HG03159 (cell line): Measurements from ENCODE around the gene TNS3.
A peak's percentile ranks its signal among the peaks of the same experiment; 100 is the strongest.

ENCODE experiments used
- ATAC-seq: cut with Tn5 transposase; IDR thresholded peaks from one replicate; pipeline ENCODE4 v1.9.1; 2021; ENCODE audit warnings: mild to moderate bottlenecking, moderate library complexity; ENCODE audit not compliant: unreplicated experiment

TNS3 gene

DNA sequence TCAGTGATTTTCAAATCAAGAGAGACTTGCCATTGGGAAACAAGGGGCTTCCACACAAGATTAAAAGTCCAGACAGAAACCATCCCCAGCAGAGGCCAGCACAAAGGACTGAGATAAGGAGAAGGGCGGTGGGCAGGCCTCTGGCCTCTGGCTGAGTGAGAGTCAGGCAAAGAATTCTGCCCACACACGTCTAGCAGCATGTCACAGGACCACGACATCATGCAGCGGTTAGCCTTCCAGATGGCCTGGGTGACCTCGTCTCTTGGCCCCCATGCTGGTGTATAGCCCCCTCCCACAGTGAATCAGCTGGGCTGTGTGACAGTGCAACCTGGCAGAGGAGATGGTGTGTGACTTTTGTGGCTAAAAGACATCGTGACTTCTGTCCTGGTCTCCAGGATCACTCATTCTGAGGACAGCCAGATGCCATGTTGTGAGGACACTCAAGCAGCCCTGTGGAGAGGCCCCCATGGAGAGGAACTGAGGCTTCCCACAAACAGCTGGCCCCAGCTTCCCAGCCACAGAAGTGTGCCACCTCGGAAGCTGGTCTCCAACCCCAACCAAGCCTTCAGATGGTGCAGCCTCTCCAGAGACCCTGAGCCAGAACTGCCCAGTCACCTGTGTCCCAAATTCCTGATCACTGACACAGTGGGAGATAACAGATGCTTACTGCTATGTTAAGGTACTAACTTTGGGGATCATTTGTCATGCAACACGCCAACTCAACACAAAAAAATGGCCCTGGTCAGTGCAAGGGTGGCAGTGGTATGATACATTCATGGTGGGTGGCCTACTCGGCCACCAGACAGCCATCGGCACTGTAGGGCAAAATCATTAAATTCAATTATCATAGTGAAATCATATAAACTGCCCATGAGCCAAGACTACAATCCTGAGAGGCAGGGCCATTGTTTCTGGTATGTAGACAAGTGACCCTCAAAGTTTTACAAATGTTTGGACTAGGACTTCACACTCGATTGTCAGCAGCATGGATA lies 73.2 kb downstream of the TNS3 start:
- no peak for ATAC-seq

DNA sequence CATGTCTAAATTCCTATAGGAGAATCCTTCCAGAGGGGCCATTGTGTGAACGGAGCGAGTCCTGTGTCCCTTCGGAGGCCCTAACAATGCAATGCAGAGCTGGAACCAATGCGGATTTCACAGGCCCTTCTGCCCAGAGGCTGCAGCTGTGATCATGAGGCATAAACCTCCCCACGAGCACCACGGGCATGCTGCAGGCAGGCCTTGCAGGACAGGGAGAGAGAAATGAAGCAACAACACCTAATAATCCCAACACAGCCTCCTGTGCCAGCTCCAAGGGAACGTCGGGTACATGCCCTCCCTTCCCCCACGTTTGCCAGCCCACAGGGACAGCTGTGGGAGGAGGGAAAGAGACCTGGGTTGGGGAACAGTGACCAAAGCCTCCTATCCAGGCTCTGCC lies 74.4 kb downstream of the TNS3 start:
- no peak for ATAC-seq

DNA sequence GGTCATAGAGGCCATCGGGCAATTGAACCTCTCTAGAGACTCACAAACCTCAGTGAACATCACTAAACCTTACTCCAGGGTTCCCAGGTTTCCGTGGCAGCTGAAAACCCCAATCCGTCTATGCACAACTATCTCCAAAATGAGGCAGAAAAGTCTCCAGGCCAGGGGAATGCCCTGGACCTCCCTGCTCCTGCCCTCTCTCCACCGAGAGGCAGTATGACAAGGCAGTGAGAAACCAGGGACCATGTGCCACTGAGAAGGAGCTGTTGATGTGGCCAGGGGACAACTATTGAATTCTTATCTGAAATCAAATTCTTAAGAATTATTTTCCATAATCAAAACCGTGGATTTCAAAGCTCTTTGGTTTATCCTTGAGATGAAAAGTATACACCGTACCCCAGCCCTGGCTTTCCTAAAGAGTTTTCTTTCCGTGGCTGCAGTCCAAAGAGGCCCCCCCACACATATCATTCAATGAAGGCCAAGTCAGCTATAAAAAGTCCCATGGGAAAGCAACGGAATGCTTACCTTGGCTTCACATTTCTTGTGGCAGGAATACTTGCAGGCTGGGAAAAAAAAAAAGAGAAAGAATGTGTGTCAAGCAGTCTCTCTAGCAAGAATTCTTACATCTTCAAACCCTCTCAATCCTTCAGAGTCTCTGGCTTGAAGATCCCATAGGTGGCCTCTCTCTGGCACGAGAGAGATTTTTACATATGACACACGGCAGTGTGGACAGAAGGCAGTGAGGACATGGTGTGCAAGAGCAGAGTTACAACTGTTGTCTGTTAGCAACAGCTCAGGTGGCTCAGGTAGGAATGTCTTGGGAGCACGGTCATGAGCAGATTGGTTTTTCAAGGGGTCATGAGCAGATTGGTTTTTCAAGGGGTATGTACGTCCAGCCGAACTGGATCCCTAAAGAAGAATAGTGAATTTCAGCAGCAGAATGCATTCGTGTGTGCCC lies 75.2 kb downstream of the TNS3 start:
- no peak for ATAC-seq

DNA sequence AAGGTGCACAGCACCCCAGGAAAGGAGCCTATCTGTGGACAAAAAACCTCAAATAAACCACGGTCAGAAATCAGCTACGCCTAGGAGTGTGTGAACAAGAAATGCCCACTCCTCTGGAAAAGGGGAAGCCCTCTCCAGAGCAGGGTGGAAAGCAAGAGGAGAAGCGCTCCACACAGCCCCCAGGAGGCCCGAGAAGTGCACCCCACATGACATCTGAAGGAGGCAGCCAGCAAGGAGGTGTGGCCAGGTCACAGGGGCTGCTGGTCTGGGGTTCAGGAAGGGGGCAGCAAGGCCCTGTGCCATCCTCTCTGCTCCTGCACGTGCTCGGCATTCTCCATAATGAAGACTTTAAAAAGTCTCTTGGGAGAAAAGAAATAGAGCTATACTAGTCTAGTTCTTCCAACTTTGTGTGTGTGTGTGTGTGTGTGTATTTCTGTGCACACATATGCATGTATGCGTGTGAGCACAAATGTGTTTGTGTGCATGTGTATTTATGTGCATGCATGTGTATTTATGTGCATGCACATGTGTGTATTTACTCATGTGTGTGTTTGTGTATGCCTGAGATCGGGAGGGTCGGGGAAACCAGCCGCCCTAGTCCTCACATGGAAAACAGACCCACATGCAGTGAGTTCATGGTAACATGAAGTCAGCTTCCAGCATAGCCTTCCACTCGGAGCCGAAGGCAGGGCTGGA lies 76.5 kb downstream of the TNS3 start:
- no peak for ATAC-seq

DNA sequence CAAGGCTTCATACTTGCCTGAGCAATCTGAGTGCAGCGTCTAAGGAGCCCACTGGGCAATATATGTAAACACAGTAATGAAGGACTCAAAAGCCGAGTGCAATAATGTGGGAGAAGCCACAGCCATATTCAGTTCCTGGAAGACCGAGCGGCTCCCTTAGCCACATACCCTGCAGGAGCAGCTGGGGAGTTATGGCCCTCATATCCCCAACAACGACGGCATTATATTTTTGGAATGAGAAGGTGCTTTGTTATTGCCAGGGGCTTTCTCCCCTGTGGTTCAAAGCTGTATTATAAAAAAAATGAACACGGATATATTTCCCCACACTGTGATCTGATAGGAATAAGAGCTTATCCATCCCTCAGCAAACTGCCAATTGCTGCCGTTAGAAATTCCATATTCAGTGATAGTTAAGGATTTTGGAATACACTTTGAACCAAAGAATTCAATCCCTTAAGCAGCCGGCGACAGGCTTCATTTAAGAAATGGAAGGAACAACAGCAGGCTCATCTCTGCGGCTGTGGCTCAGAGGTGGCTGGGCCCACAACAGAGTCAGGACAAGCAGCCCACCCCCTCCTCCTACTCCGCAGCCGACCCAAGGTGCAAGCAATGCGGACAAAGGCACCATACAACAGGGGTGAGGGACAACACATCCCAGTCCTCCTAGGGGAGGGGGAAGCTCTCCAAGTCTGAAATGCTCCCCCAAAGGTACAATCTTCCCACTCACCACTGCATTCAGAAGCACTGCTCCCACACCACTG lies 77.2 kb downstream of the TNS3 start:
- ATAC-seq: no peak

DNA sequence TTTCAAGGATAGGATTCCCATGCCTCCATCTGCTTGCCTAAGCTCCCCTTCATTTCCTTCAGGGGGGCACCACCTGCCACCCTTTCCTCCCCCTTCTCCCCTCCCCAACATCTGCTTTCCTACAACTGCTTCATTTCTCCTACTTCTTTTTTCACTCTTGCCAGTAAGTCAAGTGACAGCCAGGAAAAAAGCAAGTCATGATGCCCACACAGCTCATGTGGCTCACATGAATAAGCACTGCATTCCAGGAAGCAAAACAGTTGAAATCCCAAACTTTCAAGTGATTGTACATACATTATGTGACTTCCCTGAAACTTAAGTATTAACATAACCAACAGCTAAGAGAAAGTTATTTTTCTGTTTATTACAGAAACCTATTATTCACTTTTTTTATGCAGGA lies 78.6 kb downstream of the TNS3 start:
- no peak for ATAC-seq

DNA sequence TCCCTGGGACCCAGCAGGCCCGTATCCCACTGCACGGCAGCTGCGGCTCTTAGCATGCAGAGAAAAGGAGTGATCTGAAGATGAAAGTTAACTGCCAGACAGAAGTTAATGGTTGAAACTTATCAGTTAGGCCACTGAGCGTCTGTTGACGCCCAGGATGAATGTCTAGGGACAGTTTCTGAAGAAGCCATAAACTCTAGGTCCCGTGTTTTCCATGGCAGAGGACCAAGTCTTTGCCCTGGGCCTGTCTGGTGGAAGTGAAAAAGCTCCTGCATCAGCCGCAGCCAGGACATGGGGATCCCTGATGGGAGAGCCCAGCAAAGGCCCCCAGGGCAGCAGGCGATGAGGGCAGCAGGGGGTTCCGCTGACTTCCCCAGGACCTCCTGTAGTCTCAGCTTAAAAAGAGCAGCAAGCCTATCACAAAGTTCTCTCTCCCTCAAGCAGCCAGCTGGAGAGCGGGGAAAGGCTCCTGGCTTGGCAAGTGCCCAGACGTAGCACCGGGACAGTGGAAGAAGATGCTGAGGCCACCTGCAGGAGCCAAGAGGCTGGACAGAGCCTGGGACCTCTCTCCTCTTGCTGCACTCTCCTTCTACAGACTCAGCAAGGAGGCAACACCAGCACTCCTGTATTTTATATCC lies 79.6 kb downstream of the TNS3 start:
- ATAC-seq: no peak

DNA sequence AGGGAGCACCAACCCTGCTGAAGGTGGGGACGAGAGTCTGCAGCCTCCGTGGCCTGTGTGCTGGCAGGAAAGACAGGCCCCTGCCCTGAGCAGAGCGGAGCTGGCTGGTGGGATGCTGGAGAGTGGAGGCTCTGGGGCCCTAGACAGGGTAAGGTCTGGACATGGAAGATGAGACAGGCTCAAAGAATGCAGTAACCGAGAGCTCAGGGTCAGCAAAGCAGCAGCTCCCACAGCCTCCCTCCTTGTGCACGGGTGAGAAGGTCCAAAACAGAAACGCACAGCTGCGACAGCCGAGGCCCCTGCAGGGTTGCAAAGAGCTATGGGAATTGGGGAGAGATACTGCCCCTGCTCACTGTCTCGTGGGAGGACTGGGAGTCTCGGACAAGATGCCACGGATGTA lies 80.5 kb downstream of the TNS3 start:
- ATAC-seq: no peak

DNA sequence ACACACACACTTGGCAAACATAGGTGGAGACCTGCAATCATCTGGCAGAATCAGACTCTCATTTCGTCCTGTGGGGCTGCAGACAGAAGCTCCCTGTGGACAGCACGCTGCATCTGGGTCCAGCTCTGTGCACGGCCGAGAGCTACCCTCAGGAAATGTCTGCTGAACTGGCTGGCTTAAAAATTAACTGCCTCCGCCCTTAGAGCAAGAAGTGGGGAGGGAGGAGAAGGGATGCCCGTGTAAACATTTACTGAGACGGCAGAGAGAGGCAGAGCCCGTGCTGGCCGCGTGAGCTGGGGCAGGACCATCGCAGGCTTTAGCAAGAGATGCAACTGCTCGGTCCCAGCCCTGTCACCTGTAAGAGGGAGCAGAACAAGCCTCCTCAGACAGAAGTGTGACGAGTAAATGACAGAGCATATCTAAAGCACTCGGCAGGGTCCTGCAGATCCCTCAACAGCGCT lies 81.8 kb downstream of the TNS3 start:
- ATAC-seq: no peak

DNA sequence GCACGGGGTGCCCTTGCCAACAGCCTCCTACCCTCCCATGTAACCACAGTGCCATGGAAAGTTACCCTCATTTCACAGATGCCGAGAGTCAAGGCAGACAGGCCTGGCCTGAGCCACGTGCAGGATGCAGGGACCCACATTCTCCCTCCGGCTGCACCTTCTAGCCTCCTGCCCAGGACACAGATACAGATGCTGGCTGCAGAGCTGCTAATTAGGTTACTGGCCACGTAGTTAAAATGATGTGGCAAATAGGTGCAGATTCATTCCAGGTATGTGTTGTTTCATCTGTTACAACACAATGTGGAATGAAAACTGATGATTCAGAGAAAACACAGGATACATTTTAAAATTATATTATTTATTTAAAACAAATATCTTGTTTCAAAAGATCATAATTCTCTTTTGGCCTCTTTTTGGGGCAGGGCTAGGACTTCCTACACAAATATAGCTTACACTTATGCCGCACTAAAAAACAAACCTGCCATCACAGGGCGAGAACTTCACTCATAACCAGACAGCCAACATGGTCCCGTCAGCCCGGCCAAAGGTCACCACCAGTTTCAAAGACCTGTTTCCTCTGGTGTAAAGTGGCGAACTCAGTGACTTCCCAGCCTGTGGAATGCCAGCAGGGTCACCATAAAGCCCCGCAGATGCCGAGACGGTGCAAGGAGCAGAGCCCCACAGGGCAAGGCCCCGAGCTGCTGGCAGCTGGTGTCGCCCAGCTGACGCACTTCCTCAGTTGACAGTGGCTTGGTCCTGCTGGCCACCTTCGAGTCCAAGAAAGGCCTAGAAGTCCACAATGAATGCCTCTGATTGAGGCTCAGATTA lies 83.5 kb downstream of the TNS3 start:
- ATAC-seq: no peak

DNA sequence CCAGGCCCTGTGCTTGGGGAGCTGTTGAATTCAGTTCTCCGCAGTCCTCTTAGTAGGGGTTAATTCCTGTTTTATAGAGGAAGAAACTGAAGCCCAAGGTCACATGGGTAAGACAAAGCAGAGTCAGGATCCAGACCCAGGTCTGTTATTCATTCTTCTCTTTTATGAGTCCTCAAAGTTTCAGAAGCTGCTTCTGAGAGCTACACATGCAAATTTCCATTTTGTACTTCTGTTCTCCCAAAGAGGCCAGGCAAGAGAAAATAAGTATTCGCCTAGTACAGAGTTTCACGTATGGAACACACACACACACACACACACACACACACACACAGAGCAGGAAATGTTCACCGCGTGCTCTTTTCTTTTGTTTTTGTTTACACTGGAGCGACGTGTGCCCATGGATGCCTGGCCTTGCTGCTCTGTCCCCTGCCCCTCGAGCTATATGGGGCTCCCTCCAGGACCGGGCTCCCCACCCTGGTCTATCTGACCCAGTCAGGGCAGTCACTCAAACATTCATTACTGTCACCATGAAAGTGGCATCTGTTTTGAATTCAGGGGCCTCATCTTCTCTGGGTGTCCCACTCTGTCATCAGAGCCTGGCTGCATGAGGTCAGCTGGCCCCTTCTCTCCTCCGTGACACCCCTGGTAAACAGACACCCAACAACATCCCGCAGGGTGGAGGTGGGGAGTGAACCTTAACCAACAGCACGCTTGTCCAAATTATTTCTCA lies 84.4 kb downstream of the TNS3 start:
- peak; percentile 86 for ATAC-seq

DNA sequence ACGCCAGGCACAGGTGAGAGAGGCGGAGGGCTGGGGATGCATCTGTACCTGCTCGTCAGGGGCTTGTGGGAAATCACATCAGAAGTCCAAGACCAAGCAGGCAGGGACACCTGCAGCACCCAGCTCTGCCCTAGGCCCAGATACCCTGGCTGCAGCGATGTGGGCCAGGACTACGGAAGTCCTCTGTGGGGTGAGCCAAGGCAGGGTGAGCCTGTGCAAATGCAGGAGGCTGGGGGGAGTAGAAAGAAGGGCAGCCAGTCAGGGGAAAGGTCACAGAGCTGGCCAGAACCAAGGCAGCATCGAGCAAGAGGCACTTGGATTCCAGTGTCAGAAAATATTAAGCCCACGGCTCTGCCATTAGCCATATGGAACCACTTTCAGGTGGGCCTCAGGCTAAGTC lies 85.2 kb downstream of the TNS3 start:
- ATAC-seq: no peak

DNA sequence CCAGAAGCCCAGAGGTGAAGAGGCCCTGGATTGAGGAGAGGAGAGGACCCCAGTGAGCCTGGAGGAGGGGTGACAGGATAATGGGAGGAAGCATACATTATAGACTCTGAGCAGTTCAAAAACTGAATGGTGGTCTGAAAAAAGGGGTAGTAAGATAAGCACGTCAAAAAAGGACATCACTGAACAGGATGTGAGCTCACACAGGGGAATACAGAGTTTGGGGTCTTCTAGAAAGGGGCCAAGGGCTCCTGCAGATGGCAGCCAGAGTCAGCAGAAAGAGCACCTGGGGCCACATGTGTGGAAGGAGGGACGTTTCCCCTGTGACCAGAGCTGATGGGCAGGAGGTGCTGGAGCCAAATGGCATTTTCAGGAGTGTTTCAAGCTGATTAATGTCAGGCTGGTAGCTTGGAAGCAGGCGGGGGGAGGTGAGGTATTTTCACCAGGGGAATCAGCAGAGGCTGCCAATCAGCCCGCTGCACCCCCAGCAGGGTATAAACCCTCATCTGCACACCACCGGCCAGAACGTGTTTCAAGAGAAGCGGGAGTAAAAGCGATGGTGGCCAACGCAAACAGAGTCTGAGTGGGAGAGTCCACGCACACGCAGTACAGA lies 85.8 kb downstream of the TNS3 start:
- no peak for ATAC-seq

DNA sequence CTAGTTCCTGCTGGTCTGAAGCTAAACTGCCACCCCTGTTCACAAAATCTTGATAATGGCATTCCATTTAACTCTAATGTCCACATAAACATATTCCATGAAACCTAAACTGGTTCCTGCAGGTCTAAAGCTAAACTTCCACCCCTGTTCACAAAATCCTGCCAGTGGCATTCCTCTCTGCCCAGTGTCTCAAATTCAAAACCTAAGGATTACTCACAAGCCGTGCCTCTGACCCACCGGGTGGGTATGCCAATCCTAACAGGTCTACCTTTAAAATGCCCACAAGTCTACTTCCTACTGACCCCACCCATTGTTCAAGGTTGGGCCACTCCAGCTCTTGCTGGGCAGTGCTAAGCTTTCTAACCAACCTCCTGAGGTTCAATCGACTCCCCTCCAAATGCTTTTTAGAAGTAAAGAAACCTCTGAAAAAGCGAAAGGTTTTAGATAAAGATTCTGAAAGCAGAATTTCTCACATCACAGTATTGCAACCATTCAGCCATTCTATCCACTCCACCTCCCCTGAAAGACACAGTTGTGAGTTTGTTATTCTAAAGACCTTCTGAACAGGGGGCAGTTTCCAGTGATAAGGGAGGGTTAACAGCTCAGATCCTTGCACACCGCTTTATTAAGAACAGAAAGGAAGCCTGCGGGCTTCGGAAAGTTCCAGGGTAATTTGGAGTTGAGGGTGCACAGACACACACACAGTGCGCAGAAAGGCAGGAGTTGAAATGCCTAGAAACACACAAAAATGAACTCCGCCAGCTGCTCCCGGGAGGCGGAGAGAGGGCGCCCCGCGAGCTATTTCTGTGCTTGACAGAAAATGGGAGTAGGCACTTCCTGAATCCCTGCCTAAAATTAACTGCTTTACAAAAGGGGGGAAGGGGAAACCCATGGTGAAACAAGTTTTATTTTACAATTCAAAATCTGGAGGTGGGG lies 87.7 kb downstream of the TNS3 start:
- no peak for ATAC-seq

DNA sequence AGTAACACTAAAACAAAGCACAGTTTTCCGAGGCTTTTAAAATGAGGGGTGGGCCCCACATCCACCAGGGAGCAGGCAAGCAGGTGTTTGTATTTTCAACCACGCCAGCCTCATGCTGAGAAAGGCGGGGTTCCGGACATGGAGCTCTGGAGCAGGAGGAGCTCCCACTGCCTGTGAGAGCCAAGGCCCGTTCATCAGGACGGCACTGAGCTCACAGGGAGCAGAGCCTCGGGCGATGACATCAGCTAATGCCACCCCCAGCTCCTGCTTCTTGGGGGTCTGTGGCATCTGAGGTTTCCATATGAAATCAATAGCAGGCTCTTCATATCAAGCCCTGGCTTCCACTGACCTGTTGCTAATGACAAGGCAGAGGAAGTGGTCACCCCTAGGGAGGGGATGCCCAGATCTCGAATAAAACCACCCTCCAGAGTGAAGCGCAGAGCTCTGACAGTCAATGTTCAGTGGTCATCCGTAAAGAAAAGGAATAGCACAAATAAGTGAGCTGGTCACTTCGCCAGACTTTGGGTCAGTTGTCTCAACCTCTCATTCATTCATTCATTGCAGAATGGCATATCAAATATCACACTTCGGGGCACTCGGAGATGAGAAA lies 89.1 kb downstream of the TNS3 start:
- ATAC-seq: no peak
